ENCODE measurements around the gene WBP1L.

GRCh38 chr10:102865620-102866019 is 121.9 kb downstream of the WBP1L start:
- TF ChIP-seq EZH2 (conservative IDR thresholded peaks at IDR 0.05; ENCODE audit: low read depth, low read length) (no peak), KLF15 (CRISPR knock-in tag; IDR thresholded peaks at IDR 0.05; ENCODE audit: borderline replicate concordance) (no peak), SRSF1 (optimal IDR thresholded peaks at IDR 0.05; ENCODE audit: low read depth, low read length) (no peak), POLR2A (IDR thresholded peaks at IDR 0.05; ENCODE audit: insufficient read depth in 1 of 2, low read depth in 2 of 2, low read length in 2 of 2) (no peak), SIN3A (IDR thresholded peaks at IDR 0.05; ENCODE audit: borderline replicate concordance, low read depth, low read length) (no peak), KDM3A (CRISPR knock-in tag; IDR thresholded peaks at IDR 0.05; ENCODE audit: low read depth) (no peak), ELF4 (CRISPR knock-in tag; IDR thresholded peaks at IDR 0.05; ENCODE audit: borderline replicate concordance) (no peak), PATZ1 (CRISPR knock-in tag; IDR thresholded peaks at IDR 0.05) (no peak), KMT2B (CRISPR knock-in tag; IDR thresholded peaks at IDR 0.05) (no peak), POLR2AphosphoS5 (IDR thresholded peaks at IDR 0.05; ENCODE audit: low read depth, low read length) (no peak)
